ENCODE measurements around the gene SGK2.

- TF ChIP-seq CTCF (IDR thresholded peaks at IDR 0.05) (no peak), EZH2 (IDR thresholded peaks at IDR 0.05; ENCODE audit: borderline replicate concordance, insufficient read depth, low read depth, low read length, poor library complexity, severe bottlenecking) (no peak)
These were observed 6.9 kb downstream of the SGK2 start for GRCh38 chr20:43565758-43566104.
